ENCODE measurements around the gene USP54.

The USP54 gene

DNA sequence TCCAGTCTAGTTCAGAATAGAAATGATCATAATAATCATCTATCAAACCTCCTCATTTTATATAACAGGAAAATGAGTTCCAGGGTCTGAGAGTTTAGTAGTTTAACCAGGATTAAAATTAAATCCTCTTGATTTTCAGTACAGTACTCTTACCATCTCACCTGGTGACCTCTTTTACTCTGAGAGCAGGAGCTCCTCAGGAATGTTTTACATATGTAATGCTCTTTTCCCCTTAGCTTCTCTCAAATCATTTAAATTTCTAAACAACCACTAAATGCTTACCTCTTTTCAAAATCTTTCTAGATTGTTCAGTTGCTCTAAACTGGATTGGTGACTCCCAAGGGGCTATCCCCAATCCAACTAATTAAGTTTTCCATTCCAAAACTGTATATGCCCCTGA, 85.1 kb downstream of the USP54 start:
- Histone ChIP-seq H3F3A (ENCODE audit: low read depth) (no peaks in the 10 kb centered on the region), H3K9me2 (replicated peaks; ENCODE audit: low read depth, low read length) (no peaks in the 10 kb centered on the region), H3K9ac (ENCODE audit: low read depth, low read length, poor library complexity, severe bottlenecking) (no peak overlapping the region), H3K4me1 (ENCODE audit: insufficient read depth, low read length, poor library complexity, severe bottlenecking) (peaks cover 11% of the 10 kb centered on the region), H4K20me1 (ENCODE audit: insufficient read depth, low read length, poor library complexity, severe bottlenecking) (no peaks in the 10 kb centered on the region), H3K4me2 (ENCODE audit: low read depth, low read length, poor library complexity, severe bottlenecking) (no peak overlapping the region), H3K36me3 (ENCODE audit: insufficient read depth, low read length) (no peaks in the 10 kb centered on the region), H2AFZ (ENCODE audit: low read length) (no peak overlapping the region), H3K27me3 (ENCODE audit: insufficient read depth, low read length, poor library complexity, severe bottlenecking) (no peaks in the 10 kb centered on the region), H3K79me2 (ENCODE audit: insufficient read depth, low read length) (no peaks in the 10 kb centered on the region), H3K9me3 (ENCODE audit: insufficient read depth, low read depth, low read length) (no peaks in the 10 kb centered on the region), H3K4me3 (ENCODE audit: low read length, poor library complexity, severe bottlenecking) (no peak overlapping the region)
- TF ChIP-seq, protein P1, sequence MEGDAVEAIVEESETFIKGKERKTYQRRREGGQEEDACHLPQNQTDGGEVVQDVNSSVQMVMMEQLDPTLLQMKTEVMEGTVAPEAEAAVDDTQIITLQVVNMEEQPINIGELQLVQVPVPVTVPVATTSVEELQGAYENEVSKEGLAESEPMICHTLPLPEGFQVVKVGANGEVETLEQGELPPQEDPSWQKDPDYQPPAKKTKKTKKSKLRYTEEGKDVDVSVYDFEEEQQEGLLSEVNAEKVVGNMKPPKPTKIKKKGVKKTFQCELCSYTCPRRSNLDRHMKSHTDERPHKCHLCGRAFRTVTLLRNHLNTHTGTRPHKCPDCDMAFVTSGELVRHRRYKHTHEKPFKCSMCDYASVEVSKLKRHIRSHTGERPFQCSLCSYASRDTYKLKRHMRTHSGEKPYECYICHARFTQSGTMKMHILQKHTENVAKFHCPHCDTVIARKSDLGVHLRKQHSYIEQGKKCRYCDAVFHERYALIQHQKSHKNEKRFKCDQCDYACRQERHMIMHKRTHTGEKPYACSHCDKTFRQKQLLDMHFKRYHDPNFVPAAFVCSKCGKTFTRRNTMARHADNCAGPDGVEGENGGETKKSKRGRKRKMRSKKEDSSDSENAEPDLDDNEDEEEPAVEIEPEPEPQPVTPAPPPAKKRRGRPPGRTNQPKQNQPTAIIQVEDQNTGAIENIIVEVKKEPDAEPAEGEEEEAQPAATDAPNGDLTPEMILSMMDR (conservative IDR thresholded peaks at IDR 0.05; ENCODE audit: low read length) = no peak
- TF ChIP-seq EZH2phosphoT487 (IDR thresholded peaks at IDR 0.05; ENCODE audit: borderline replicate concordance) = no peak

- Histone ChIP-seq H3K27me3 (ENCODE audit: insufficient read depth, low read length, poor library complexity, severe bottlenecking) (no peaks in the 10 kb centered on the region), H3K9ac (ENCODE audit: low read depth, low read length, poor library complexity, severe bottlenecking) (no peak overlapping the region), H3K36me3 (ENCODE audit: insufficient read depth, low read length) (no peaks in the 10 kb centered on the region), H3K4me1 (ENCODE audit: insufficient read depth, low read length, poor library complexity, severe bottlenecking) (peaks cover 11% of the 10 kb centered on the region), H3K9me3 (ENCODE audit: insufficient read depth, low read depth, low read length) (no peaks in the 10 kb centered on the region), H3F3A (ENCODE audit: low read depth) (no peaks in the 10 kb centered on the region), H3K9me2 (replicated peaks; ENCODE audit: low read depth, low read length) (no peaks in the 10 kb centered on the region), H3K4me2 (ENCODE audit: low read depth, low read length, poor library complexity, severe bottlenecking) (no peak overlapping the region), H2AFZ (ENCODE audit: low read length) (no peak overlapping the region), H4K20me1 (ENCODE audit: insufficient read depth, low read length, poor library complexity, severe bottlenecking) (no peaks in the 10 kb centered on the region), H3K4me3 (ENCODE audit: low read length, poor library complexity, severe bottlenecking) (no peak overlapping the region), H3K79me2 (ENCODE audit: insufficient read depth, low read length) (no peaks in the 10 kb centered on the region)
- no peak for TF ChIP-seq EZH2phosphoT487 (IDR thresholded peaks at IDR 0.05; ENCODE audit: borderline replicate concordance)
- TF ChIP-seq, protein P1 (conservative IDR thresholded peaks at IDR 0.05; ENCODE audit: low read length) = no peak
These were observed 88.1 kb downstream of the USP54 start for GRCh38 chr10:73503037-73503436.

DNA sequence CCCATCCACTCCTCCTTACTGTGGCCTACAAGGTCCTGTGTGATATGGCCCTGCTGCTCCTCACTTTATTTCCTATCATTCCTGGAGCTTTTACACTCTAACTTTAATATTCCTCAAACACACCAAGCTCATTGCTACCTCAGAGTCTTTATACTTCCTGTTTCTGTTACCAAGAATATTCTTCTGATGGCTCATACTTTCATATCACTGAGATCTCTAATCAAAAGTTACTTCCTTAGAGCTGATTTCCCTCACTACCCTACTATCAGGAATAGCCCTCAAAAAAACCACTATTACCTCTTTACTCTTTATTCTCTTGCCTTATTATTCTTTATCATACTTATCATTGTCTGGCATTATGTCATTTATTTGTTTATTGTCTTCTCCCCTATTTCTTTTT, 89.5 kb downstream of the USP54 start:
- H3K4me1 ChIP-seq (ENCODE audit: insufficient read depth, low read length, poor library complexity, severe bottlenecking) = peaks cover 14% of the 10 kb centered on the region
- H3K36me3 ChIP-seq (ENCODE audit: insufficient read depth, low read length) = no peaks in the 10 kb centered on the region
- peak overlapping the region; percentile 42 for H3K4me2 ChIP-seq (ENCODE audit: low read depth, low read length, poor library complexity, severe bottlenecking)
- TF ChIP-seq EZH2phosphoT487 (IDR thresholded peaks at IDR 0.05; ENCODE audit: borderline replicate concordance) = no peak
- TF ChIP-seq, protein P1 (conservative IDR thresholded peaks at IDR 0.05; ENCODE audit: low read length) = no peak
- H4K20me1 ChIP-seq (ENCODE audit: insufficient read depth, low read length, poor library complexity, severe bottlenecking) = no peaks in the 10 kb centered on the region
- H3K9me3 ChIP-seq (ENCODE audit: insufficient read depth, low read depth, low read length) = no peaks in the 10 kb centered on the region
- no peaks in the 10 kb centered on the region; the same call in 1 of the 2 replicates for H3K79me2 ChIP-seq (ENCODE audit: insufficient read depth, low read length)
- peak overlapping the region; percentile 50 for H2AFZ ChIP-seq (ENCODE audit: low read length)
- no peak overlapping the region for H3K9ac ChIP-seq (ENCODE audit: low read depth, low read length, poor library complexity, severe bottlenecking)
- H3K4me3 ChIP-seq (ENCODE audit: low read length, poor library complexity, severe bottlenecking) = no peak overlapping the region
- H3K27me3 ChIP-seq (ENCODE audit: insufficient read depth, low read length, poor library complexity, severe bottlenecking) = no peaks in the 10 kb centered on the region
- no peaks in the 10 kb centered on the region for H3K9me2 ChIP-seq (replicated peaks; ENCODE audit: low read depth, low read length)
- H3F3A ChIP-seq (ENCODE audit: low read depth) = no peaks in the 10 kb centered on the region
